GM10847 (cell line): ENCODE results near the gene LAMTOR4.
A peak's percentile ranks its signal among the peaks of the same experiment; 100 is the strongest.

ENCODE experiments used
- POLR2A ChIP-seq: IDR thresholded peaks from 2 replicates; pipeline ENCODE4 v1.6.1; 2011; ENCODE audit not compliant: insufficient read length; ENCODE audit errors: extremely low read depth

The LAMTOR4 gene

GRCh38 chr7:100157334-100158228, 8.9 kb downstream of the LAMTOR4 start:
- no peak for TF ChIP-seq POLR2A

GRCh38 chr7:100158229-100159098, 9.7 kb downstream of the LAMTOR4 start, which contains the start of gene TRAPPC14:
Gene TRAPPC14, minus strand, starts transcription at chr7:100158723. Its CDS starts 224 bp downstream, at chr7:100158499.
- TF ChIP-seq POLR2A, result peak; percentile 80

GRCh38 chr7:100159099-100159623, 10.4 kb downstream of the LAMTOR4 start:
- TF ChIP-seq POLR2A, result no peak

GRCh38 chr7:100160067-100160466, 11.3 kb downstream of the LAMTOR4 start:
- TF ChIP-seq POLR2A, result no peak

GRCh38 chr7:100163006-100163531, 14.4 kb downstream of the LAMTOR4 start:
- no peak for TF ChIP-seq POLR2A

- TF ChIP-seq POLR2A, result no peak
Observed at GRCh38 chr7:100163871-100164270, 15.2 kb downstream of the LAMTOR4 start.

GRCh38 chr7:100166317-100166940, 17.7 kb downstream of the LAMTOR4 start:
- TF ChIP-seq POLR2A, result no peak

GRCh38 chr7:100166970-100167911, 18.5 kb downstream of the LAMTOR4 start:
- TF ChIP-seq POLR2A, result no peak

- no peak for TF ChIP-seq POLR2A
Observed at GRCh38 chr7:100167912-100168323, 19.2 kb downstream of the LAMTOR4 start.

- no peak for TF ChIP-seq POLR2A
Observed at GRCh38 chr7:100169147-100169850, 20.6 kb downstream of the LAMTOR4 start.

GRCh38 chr7:100170101-100170897, 21.6 kb downstream of the LAMTOR4 start:
- TF ChIP-seq POLR2A, result no peak

- no peak for TF ChIP-seq POLR2A
Observed at GRCh38 chr7:100171087-100171681, 22.5 kb downstream of the LAMTOR4 start.
